K562 (cell line): ENCODE data around the gene COA5. TPM values are rescaled to one million over a fixed set of nuclear protein-coding genes. Genes with fewer than 3 reads are reported as not detected.
"Not testable (repeated sequence)": the region's sequence is repeated elsewhere in the genome, so short reads cannot be mapped to it uniquely, and the experiment has no call there.

Experiments
- ATAC-seq: fragments of 200-7000 bp; cut with Tn5 transposase; 3 replicates; pipeline ENCODE4 v1.9.1; 2020; ENCODE audit warnings: moderate library complexity
- BruUV-seq: library from RNA; stranded (reverse); fragments of 400-500 nt; replicated peaks from 2 replicates; lab custom pipeline; 2021; lab: Mats Ljungman, UMichigan
- CTCF ChIA-PET: fragments of 300-600 bp; formaldehyde crosslinking; extraction: SDS; loops from one replicate; lab custom pipeline; 2021; ENCODE audit warnings: low intra/inter-chr PET ratio; lab: Yijun Ruan, JAX
- POLR2A ChIA-PET: fragments of 300-600, 350-650 bp; sonication (Branson Sonifier 250); formaldehyde crosslinking; extraction: SDS; loops from one replicate; lab custom pipeline; 2021; ENCODE audit warnings: antibody characterized with exemption, inconsistent platforms; lab: Yijun Ruan, JAX
- DNase-seq, 4 experiments: peaks; one replicate each; pipeline versions ENCODE4 v3.0.0 to v3.0.0-alpha.2; 2011 to 2018; ENCODE audit warnings: low spot score in 3 of 4, mixed read lengths in 3 of 4; ENCODE audit errors: extremely low read depth in 1 of 4
- FAIRE-seq: peaks from 2 replicates; lab custom pipeline; 2011; peaks lifted over from hg19 to GRCh38; lab: Jason Lieb, UNC
- H2AFZ ChIP-seq: 2 replicates; pipeline ENCODE4 v1.6.0; 2011; ENCODE audit warnings: low read depth, low read length, control low read depth, inconsistent platforms
- H3K27ac ChIP-seq: fragments of 200-600 bp; 3 replicates; pipeline ENCODE4 v1.8.0; 2011; ENCODE audit warnings: low read depth, mild to moderate bottlenecking, control low read depth, inconsistent platforms, low read length, moderate library complexity, mixed read lengths; ENCODE audit errors: extremely low read depth
- H3K27me3 ChIP-seq, 2 experiments: fragments of 300-600 bp in 1 of 2; 2 replicates in 1 of 2; 3 replicates in 1 of 2; pipeline versions ENCODE4 v1.6.0 to v1.8.0; 2011; ENCODE audit warnings: inconsistent platforms in 2 of 2, low read length in 2 of 2, mild to moderate bottlenecking in 1 of 2, mixed read lengths in 1 of 2, moderate library complexity in 1 of 2; ENCODE audit not compliant: control insufficient read depth in 2 of 2, insufficient read depth in 2 of 2
- H3K36me3 ChIP-seq: fragments of 300-600 bp; 3 replicates; pipeline ENCODE4 v1.8.0; 2011; ENCODE audit warnings: mild to moderate bottlenecking, low read length, inconsistent platforms; ENCODE audit not compliant: control insufficient read depth, insufficient read depth
- H3K4me1 ChIP-seq, 2 experiments: fragments of 200-600 bp in 1 of 2; replicated peaks in 1 of 2; 2 replicates in 1 of 2; 3 replicates in 1 of 2; pipeline versions ENCODE4 v1.5.1 to v1.8.0; 2011; ENCODE audit warnings: inconsistent platforms in 2 of 2, low read length in 2 of 2, mild to moderate bottlenecking in 1 of 2, mixed read lengths in 1 of 2, moderate library complexity in 1 of 2; ENCODE audit not compliant: control insufficient read depth in 2 of 2, insufficient read depth in 2 of 2
- H3K4me2 ChIP-seq: 2 replicates; pipeline ENCODE4 v1.6.1; 2011; ENCODE audit warnings: low read length, control low read depth, inconsistent platforms, mixed read lengths; ENCODE audit not compliant: insufficient read depth
- H3K4me3 ChIP-seq: fragments of 200-600 bp; sonication (generic), shearing (Covaris generic); 2 replicates; pipeline ENCODE4 v1.5.1; 2016; ENCODE audit warnings: control low read depth, inconsistent platforms
- H3K79me2 ChIP-seq: fragments of 200-600 bp; 3 replicates; pipeline ENCODE4 v1.8.0; 2011; ENCODE audit warnings: low read length, inconsistent platforms; ENCODE audit not compliant: control insufficient read depth, insufficient read depth
- H3K9ac ChIP-seq, 2 experiments: 2 replicates each; pipeline versions ENCODE4 v1.6.0 to v1.6.1; 2011; ENCODE audit warnings: low read depth in 2 of 2, low read length in 2 of 2, control low read depth in 1 of 2, inconsistent platforms in 1 of 2, mild to moderate bottlenecking in 1 of 2, mixed read lengths in 1 of 2; ENCODE audit not compliant: insufficient read depth in 1 of 2
- H3K9me1 ChIP-seq: one replicate; pipeline ENCODE4 v1.6.0; 2011; ENCODE audit warnings: inconsistent platforms, mild to moderate bottlenecking, low read length, moderate library complexity; ENCODE audit not compliant: control insufficient read depth, insufficient read depth
- H3K9me3 ChIP-seq: replicated peaks from 2 replicates; pipeline ENCODE4 v1.5.1; 2011; ENCODE audit warnings: low read depth, low read length, inconsistent platforms; ENCODE audit not compliant: control insufficient read depth, insufficient read depth
- H4K20me1 ChIP-seq: replicated peaks from 2 replicates; pipeline ENCODE4 v1.6.1; 2011; ENCODE audit warnings: low read length, inconsistent platforms, mixed read lengths; ENCODE audit not compliant: control insufficient read depth, insufficient read depth
- CREBBP ChIP-seq: IDR thresholded peaks from one replicate; pipeline ENCODE4 v1.6.1; 2012; ENCODE audit warnings: low read depth, mild to moderate bottlenecking, control low read depth, inconsistent platforms, low read length
- KDM5B ChIP-seq: fragments of 200-600 bp; sonication (generic); IDR thresholded peaks from 2 replicates; pipeline ENCODE4 v1.6.1; 2012; ENCODE audit warnings: low read depth, mild to moderate bottlenecking, moderate library complexity, low read length, control low read depth, inconsistent platforms; ENCODE audit not compliant: insufficient replicate concordance
- RB1 ChIP-seq: fragments of 450-650 bp; IDR thresholded peaks from 2 replicates; pipeline ENCODE4 v1.6.1; 2017; ENCODE audit warnings: low read depth, mild to moderate bottlenecking
- SUPT5H ChIP-seq: fragments of 450-650 bp; IDR thresholded peaks from 2 replicates; pipeline ENCODE4 v1.6.1; 2016
- ZNF444 ChIP-seq: fragments of 250-450 bp; sonication (Bioruptor Pico); IDR thresholded peaks from 2 replicates; pipeline ENCODE4 v1.4.0; 2020; ENCODE audit warnings: mild to moderate bottlenecking, moderate library complexity
- ZNF561 ChIP-seq: fragments of 450-650 bp; formaldehyde crosslinking; conservative IDR thresholded peaks from 2 replicates; pipeline ENCODE4 v1.4.0; 2020; ENCODE audit warnings: mild to moderate bottlenecking, moderate library complexity
- WGBS: fragments of 100-300 bp; shearing (Covaris generic); methylation state at CpG from one replicate; pipeline ENCODE4 v1.1.6; 2016; ENCODE audit warnings: low coverage, mixed read lengths; ENCODE audit not compliant: insufficient coverage; ENCODE audit errors: missing lambda C conversion rate; 5-methylcytosine and 5-hydroxymethylcytosine counted together
- in situ Hi-C: fragments of 300-500 bp; cut with MboI; formaldehyde crosslinking; loops from 4 replicates; pipeline ENCODE4 v1.15.0; 2018; ENCODE audit warnings: inconsistent platforms, mixed read lengths
- intact Hi-C: fragments of 100-400 bp; cut with micrococcal nuclease; formaldehyde crosslinking; loops from 2 replicates; pipeline ENCODE4 v1.14.2; 2022
- polyA plus RNA-seq, 8 experiments: library from polyadenylated mRNA; depleted of rRNA in 4 of 8; stranded (reverse) in 5 of 8; unstranded in 3 of 8; fragments of >200 nt; fragmentation: Nextera tagmentation in 2 of 8; fragmentation: Illumina TruSeq in 1 of 8; extraction: Ambion mirVana in 2 of 8; extraction: Trizol in 1 of 8; gene quantifications; 2 replicates each; pipeline versions ENCODE4 v1.2.1 to v1.2.3, GENCODE V29; 2011 to 2014; ENCODE audit warnings: inconsistent platforms in 1 of 8, missing spikeins in 1 of 8
- total RNA-seq, 7 experiments: library from RNA; depleted of rRNA in 6 of 7; stranded (reverse); fragments of >200 nt in 6 of 7; fragmentation: Illumina TruSeq in 2 of 7; extraction: Trizol in 2 of 7; gene quantifications; 2 replicates each; pipeline versions ENCODE4 v1.2.1 to v1.2.3, GENCODE V29; 2011 to 2021; ENCODE audit warnings: low replicate concordance in 1 of 7
- TF ChIP-seq, protein P1 (sequence below), 2 experiments: fragments of 450-650 bp; IDR thresholded peaks; 2 replicates each; pipeline ENCODE4 v1.6.1; 2018; ENCODE audit warnings: mild to moderate bottlenecking in 2 of 2, low read depth in 1 of 2; ENCODE audit not compliant: partially characterized antibody in 2 of 2

The COA5 gene
- total and polyA plus RNA-seq, 9 of the 15 experiments (the other 6 are each of a cell fraction or from before 2014, with no cell fraction given): 17.9 to 77.6 (median 33.4) TPM

DNA sequence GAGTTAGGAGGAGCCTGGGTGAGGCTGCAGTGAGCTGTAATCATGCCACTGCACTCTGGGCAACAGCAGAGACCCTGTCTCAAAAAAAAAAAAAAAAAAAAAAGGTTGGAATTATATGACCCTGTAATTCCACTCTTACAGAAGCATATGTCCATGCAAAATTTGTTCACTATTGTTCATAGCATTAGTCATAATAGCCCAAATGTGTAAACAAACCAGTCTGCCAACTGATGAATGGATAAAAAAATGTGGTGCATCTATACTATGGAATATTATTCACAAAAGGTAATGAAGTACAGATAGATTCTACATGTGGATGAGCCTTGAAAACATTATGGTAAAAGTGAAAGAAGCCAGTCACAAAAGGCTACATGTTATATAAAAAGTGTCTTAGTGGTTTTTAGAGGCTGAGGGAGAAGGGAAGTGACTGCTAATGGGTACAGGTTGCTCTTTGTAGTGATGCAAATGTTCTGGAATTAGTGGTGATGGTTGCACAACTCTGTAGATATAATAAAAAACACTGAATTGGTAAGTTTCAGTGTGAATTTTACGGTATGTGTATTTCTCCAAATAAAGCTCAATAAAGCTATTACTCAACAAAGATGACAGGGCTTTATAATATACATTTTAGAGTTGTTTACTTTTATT is 9.4 kb downstream of the COA5 start (continued):
- TF ChIP-seq KDM5B (no peak), ZNF561 (CRISPR knock-in tag) (no peak), SUPT5H (no peak), ZNF444 (CRISPR knock-in tag) (no peak), CREBBP (no peak), RB1 (no peak)

DNA sequence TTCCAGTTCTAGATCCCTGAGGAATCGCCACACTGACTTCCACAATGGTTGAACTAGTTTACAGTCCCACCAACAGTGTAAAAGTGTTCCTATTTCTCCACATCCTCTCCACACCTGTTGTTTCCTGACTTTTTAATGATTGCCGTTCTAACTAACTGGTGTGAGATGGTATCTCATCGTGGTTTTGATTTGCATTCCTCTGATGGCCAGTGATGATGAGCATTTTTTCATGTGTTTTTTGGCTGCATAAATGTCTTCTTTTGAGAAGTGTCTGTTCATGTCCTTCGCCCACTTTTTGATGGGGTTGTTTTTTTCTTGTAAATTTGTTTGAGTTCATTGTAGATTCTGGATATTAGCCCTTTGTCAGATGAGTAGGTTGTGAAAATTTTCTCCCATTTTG is 13.6 kb downstream of the COA5 start:
- CTCF ChIA-PET, H3K4me1 ChIP-seq, H2AFZ ChIP-seq, BruUV-seq, DNase-seq, H3K4me3 ChIP-seq, ATAC-seq, intact Hi-C loops, H3K9me3 ChIP-seq, H3K27me3 ChIP-seq, H4K20me1 ChIP-seq, H3K27ac ChIP-seq, POLR2A ChIA-PET, H3K79me2 ChIP-seq, in situ Hi-C loops, FAIRE-seq, H3K9me1 ChIP-seq, H3K9ac ChIP-seq, H3K4me2 ChIP-seq: not testable (repeated sequence)
- WGBS: 86% methylated on average over 2 of the region's 4 CpGs
- TF ChIP-seq, protein P1, sequence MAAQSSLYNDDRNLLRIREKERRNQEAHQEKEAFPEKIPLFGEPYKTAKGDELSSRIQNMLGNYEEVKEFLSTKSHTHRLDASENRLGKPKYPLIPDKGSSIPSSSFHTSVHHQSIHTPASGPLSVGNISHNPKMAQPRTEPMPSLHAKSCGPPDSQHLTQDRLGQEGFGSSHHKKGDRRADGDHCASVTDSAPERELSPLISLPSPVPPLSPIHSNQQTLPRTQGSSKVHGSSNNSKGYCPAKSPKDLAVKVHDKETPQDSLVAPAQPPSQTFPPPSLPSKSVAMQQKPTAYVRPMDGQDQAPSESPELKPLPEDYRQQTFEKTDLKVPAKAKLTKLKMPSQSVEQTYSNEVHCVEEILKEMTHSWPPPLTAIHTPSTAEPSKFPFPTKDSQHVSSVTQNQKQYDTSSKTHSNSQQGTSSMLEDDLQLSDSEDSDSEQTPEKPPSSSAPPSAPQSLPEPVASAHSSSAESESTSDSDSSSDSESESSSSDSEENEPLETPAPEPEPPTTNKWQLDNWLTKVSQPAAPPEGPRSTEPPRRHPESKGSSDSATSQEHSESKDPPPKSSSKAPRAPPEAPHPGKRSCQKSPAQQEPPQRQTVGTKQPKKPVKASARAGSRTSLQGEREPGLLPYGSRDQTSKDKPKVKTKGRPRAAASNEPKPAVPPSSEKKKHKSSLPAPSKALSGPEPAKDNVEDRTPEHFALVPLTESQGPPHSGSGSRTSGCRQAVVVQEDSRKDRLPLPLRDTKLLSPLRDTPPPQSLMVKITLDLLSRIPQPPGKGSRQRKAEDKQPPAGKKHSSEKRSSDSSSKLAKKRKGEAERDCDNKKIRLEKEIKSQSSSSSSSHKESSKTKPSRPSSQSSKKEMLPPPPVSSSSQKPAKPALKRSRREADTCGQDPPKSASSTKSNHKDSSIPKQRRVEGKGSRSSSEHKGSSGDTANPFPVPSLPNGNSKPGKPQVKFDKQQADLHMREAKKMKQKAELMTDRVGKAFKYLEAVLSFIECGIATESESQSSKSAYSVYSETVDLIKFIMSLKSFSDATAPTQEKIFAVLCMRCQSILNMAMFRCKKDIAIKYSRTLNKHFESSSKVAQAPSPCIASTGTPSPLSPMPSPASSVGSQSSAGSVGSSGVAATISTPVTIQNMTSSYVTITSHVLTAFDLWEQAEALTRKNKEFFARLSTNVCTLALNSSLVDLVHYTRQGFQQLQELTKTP (IDR thresholded peaks at IDR 0.05; ENCODE audit: low read depth in 1 of 2, partially characterized antibody in 2 of 2): peak in 1 of 2 experiments; percentile 98
- peaks cover 25% of the 10 kb centered on the region; the same call in 2 of the 3 replicates for H3K36me3 ChIP-seq
